ENCODE results near the gene PCNP.
"Not testable (repeated sequence)": the region's sequence is repeated elsewhere in the genome, so short reads cannot be mapped to it uniquely, and the experiment has no call there.

The PCNP gene

DNA sequence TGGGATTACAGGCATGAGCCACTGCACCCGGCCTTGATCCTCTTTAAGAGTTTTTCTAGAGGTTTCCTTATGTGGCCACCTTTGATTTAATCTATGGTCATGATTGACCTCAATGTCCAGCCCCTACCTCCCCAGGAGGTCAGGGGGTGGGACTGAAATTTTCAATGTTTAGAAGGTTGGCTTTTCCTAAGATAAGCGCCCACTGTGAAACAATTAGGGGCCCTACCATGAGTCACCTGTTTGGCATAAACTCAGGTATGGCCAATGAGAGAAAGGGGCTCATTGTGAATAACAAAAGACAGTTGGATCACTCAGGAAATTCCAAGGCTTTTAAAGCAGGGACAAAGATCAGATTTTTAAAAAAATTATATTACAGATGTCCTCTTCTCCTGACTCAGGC, 51.9 kb downstream of the PCNP start:
- no peaks in the 10 kb centered on the region for H3K4me1 ChIP-seq (ENCODE audit: control insufficient read depth, insufficient read depth, low read length)
- H3K27me3 ChIP-seq (ENCODE audit: control insufficient read depth, insufficient read depth, low read length): no peaks in the 10 kb centered on the region
- H3K36me3 ChIP-seq (ENCODE audit: control insufficient read depth, insufficient read depth, low read length): no peaks in the 10 kb centered on the region
- no peak overlapping the region for H3K4me3 ChIP-seq (ENCODE audit: low read length)
- H3K27ac ChIP-seq (ENCODE audit: low read depth, low read length): no peak overlapping the region
- no peak overlapping the region for H3K9ac ChIP-seq (ENCODE audit: low read length)

DNA sequence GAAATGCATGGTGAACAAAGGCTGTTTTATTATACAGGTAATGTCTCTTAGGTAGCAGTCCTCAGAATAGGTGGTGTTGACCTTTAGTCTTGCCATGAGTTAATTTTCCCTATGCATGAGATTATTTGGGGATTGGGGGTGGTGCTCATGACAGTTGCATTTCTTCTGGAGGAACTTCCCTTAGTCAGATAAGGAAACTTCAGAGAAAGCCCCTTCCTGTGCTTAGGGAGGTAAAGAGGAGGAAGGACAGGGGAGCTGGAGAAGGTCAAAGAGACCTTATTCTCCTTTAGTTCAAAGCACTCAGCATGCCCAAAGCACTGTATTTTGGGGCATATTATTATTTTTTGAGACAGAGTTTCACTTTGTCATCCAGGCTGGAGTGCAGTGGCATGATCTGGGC, 55.2 kb downstream of the PCNP start:
- H3K36me3 ChIP-seq (ENCODE audit: control insufficient read depth, insufficient read depth, low read length): no peaks in the 10 kb centered on the region
- no peak overlapping the region for H3K4me3 ChIP-seq (ENCODE audit: low read length)
- H3K27ac ChIP-seq (ENCODE audit: low read depth, low read length): no peak overlapping the region
- no peaks in the 10 kb centered on the region for H3K27me3 ChIP-seq (ENCODE audit: control insufficient read depth, insufficient read depth, low read length)
- H3K4me1 ChIP-seq (ENCODE audit: control insufficient read depth, insufficient read depth, low read length): no peaks in the 10 kb centered on the region
- H3K9ac ChIP-seq (ENCODE audit: low read length): no peak overlapping the region

DNA sequence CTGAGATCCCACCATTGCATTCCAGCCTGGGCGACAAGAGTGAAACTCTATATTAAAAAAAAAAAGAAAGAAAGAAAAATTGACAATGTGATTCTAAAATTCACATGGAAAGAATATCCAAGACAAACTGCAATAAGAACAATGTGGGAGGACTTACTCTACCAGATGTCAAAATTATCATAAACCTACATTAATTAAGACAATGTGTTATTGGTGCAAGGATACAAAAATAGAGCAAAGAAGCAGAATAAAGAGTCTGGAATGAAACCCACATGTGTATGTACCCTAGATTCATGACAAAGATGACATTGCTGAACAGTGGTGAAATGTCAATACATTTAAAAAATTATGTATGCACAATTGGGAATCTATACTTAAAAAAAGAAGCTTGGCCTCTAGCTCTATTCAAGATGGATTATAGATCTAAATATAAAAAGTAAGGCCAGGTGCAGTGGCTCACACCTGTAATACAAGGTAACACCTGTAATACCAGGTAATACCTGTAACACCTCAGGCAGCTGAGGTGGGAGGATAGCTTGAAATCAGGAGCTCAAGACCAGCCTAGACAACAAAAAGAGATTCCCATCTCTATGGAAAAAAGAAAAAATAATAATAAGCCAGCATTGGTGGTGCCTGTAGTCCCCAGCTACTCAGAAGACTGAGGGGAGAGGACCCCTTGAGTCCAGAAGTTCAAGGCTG, 57.3 kb downstream of the PCNP start:
- H3K4me3 ChIP-seq (ENCODE audit: low read length): no peak overlapping the region
- H3K27me3 ChIP-seq (ENCODE audit: control insufficient read depth, insufficient read depth, low read length): no peaks in the 10 kb centered on the region
- H3K4me1 ChIP-seq (ENCODE audit: control insufficient read depth, insufficient read depth, low read length): no peaks in the 10 kb centered on the region
- H3K36me3 ChIP-seq (ENCODE audit: control insufficient read depth, insufficient read depth, low read length): no peaks in the 10 kb centered on the region
- no peak overlapping the region for H3K27ac ChIP-seq (ENCODE audit: low read depth, low read length)
- H3K9ac ChIP-seq (ENCODE audit: low read length): no peak overlapping the region

DNA sequence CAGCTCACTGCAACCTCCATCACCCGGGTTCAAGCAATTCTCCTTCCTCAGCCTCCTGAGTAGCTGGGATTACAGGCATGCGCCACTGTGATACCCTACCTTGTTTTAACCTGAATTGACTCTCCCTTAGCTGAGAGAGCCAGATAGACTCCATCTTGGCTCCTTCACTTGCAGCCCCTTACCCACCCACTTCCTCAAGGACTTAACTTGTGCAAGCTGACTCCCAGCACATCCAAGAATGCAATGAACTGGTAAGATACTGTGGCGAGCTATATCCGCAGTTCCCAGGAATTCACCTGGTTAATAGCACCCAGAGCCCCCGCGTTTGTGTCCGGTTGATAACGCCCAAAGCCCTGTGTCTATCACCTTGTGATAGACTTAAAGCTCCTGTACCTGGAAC, 58.0 kb downstream of the PCNP start:
- H3K27ac ChIP-seq (ENCODE audit: low read depth, low read length): not testable (repeated sequence)

DNA sequence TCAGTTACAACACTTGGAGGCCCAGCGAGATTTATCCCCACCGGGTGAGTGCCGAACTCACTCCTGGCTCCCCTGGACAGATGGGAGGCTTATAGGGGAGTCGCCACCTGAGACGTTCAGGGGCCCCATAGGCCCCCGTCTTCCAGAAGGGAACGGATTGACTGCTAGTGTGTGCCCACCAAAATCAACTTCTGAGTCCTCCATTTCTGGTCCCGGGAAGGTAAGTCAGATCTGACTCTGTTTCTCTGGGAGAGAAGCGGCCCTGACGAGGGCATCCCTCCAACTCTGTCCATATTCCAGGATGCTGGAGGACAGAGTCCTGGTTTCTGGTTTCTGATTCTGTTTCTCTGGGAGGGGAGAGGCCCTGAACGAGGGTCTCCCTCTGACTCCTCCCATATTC, 58.6 kb downstream of the PCNP start:
- Histone ChIP-seq H3K4me1 (ENCODE audit: control insufficient read depth, insufficient read depth, low read length) (no peaks in the 10 kb centered on the region), H3K4me3 (ENCODE audit: low read length) (no peak overlapping the region), H3K9ac (ENCODE audit: low read length) (no peak overlapping the region), H3K36me3 (ENCODE audit: control insufficient read depth, insufficient read depth, low read length) (no peaks in the 10 kb centered on the region), H3K27ac (ENCODE audit: low read depth, low read length) (no peak overlapping the region), H3K27me3 (ENCODE audit: control insufficient read depth, insufficient read depth, low read length) (no peaks in the 10 kb centered on the region)

More for the DNA sequence above, 58.0 kb downstream of the PCNP start:
- not testable (repeated sequence) for H3K36me3 ChIP-seq (ENCODE audit: control insufficient read depth, insufficient read depth, low read length); H3K4me1 ChIP-seq (ENCODE audit: control insufficient read depth, insufficient read depth, low read length); H3K4me3 ChIP-seq (ENCODE audit: low read length); H3K9ac ChIP-seq (ENCODE audit: low read length); H3K27me3 ChIP-seq (ENCODE audit: control insufficient read depth, insufficient read depth, low read length)

DNA sequence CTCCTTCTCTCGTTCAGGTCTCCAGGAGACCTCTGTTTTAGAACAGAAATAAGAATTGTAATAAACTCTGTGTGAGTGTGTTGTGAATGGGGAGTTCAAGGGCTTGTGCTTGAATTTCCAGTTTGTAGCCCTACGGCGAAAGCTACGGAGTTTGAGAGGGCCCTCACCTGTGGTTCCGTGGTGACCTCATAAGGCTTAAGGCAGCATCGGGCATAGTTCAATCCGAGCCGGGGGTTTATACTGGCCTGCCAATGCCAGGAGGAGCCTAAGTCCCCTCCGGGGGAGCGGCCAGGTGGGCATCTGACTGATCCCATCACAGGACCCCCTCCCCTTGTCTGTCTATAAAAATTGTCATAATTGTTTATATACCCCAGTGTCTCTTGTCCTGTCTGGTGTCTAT, 59.2 kb downstream of the PCNP start:
- Histone ChIP-seq H3K4me3 (ENCODE audit: low read length) (no peak overlapping the region), H3K27me3 (ENCODE audit: control insufficient read depth, insufficient read depth, low read length) (no peaks in the 10 kb centered on the region), H3K9ac (ENCODE audit: low read length) (no peak overlapping the region), H3K36me3 (ENCODE audit: control insufficient read depth, insufficient read depth, low read length) (no peaks in the 10 kb centered on the region), H3K27ac (ENCODE audit: low read depth, low read length) (no peak overlapping the region), H3K4me1 (ENCODE audit: control insufficient read depth, insufficient read depth, low read length) (no peaks in the 10 kb centered on the region)

DNA sequence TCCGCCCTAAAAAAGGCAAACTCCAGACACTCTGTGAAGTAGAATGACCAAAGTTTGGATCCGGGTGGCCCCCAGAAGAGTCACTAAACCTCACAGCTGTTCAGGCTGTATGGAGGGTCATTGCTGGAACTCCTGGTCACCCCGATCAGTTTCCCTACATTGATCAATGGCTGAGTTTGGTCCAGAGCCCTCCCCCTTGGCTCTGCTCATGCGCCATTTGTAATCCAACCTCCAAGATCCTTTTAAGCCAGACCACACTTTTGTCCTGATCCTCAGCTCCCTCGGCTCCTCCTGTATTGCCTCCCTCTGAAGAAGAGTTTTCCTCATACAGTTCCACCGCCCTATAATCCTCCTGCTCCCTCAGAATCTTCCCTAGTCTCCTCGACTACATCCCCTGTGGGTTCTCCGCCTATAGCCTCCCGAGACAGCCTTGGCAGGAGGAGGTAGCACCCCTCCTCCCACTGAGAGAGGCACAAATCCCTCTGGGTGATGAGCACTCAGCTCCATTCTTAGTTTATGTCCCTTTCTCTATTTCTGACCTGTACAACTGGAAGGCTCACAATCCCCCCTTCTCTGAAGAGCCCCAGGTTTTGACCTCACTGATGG, 60.7 kb downstream of the PCNP start:
- Histone ChIP-seq H3K4me3 (ENCODE audit: low read length) (no peak overlapping the region), H3K4me1 (ENCODE audit: control insufficient read depth, insufficient read depth, low read length) (no peaks in the 10 kb centered on the region), H3K27me3 (ENCODE audit: control insufficient read depth, insufficient read depth, low read length) (no peaks in the 10 kb centered on the region), H3K36me3 (ENCODE audit: control insufficient read depth, insufficient read depth, low read length) (no peaks in the 10 kb centered on the region), H3K27ac (ENCODE audit: low read depth, low read length) (no peak overlapping the region), H3K9ac (ENCODE audit: low read length) (no peak overlapping the region)

DNA sequence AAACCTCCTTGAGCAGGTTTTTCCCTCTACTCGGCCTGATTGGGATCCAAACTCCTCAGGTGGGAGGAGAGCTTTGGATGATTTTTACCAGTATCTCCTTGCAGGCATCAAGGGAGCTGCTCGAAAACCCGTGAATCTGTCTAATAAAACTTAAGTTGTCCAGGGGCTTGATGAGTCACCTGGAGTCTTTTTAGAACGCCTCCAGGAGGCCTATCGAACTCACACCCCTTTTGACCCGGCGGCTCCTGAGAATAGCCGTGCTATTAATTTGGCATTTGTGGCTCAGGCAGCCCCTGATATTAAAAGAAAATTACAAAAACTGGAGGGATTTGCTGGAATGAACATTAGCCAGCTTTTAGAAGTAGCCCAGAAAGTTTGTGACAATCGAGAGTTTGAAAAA, 61.4 kb downstream of the PCNP start:
- Histone ChIP-seq H3K4me3 (ENCODE audit: low read length) (no peak overlapping the region), H3K4me1 (ENCODE audit: control insufficient read depth, insufficient read depth, low read length) (no peaks in the 10 kb centered on the region), H3K27me3 (ENCODE audit: control insufficient read depth, insufficient read depth, low read length) (no peaks in the 10 kb centered on the region), H3K9ac (ENCODE audit: low read length) (no peak overlapping the region), H3K27ac (ENCODE audit: low read depth, low read length) (no peak overlapping the region), H3K36me3 (ENCODE audit: control insufficient read depth, insufficient read depth, low read length) (no peaks in the 10 kb centered on the region)

DNA sequence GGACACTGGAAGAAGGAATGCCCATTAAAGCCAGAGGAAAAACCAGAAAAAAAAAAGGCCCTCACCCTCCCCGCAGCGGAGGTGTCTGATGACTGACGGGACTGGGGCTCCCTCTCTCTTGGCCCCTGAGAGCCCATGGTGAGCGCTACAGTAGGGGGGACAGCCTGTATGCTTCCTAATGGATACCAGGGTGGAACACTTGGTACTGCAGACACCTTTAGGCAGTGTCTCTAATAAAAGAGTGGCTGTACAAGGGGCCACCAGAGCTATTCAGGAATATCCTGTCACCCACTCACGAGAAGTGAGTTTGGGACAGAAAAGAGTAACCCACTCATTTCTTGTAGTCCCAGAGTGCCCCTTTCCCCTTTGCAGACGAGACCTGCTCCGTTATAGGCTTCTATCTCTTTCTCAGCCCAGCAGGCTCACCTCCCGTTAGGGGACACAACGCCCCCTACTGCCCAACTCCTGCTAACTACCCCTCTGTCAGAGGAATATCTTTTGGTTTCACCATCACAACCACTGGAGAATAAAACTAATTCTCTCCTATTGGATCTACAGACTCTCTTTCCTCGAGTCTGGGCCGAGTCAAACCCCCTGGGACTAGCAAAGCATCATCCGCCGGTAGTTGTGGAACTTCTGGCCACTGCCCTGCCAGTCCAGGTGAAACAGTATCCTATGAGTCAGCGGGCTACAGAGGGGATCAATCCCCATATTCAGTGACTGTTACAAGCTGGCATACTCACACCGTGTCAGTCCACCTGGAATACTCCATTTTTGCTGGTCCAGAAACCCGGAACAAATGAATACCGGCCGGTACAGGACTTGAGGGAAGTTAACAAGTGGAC, 62.2 kb downstream of the PCNP start:
- Histone ChIP-seq H3K4me3 (ENCODE audit: low read length) (no peak overlapping the region), H3K9ac (ENCODE audit: low read length) (no peak overlapping the region), H3K27ac (ENCODE audit: low read depth, low read length) (no peak overlapping the region), H3K36me3 (ENCODE audit: control insufficient read depth, insufficient read depth, low read length) (no peaks in the 10 kb centered on the region), H3K27me3 (ENCODE audit: control insufficient read depth, insufficient read depth, low read length) (no peaks in the 10 kb centered on the region), H3K4me1 (ENCODE audit: control insufficient read depth, insufficient read depth, low read length) (no peaks in the 10 kb centered on the region)

DNA sequence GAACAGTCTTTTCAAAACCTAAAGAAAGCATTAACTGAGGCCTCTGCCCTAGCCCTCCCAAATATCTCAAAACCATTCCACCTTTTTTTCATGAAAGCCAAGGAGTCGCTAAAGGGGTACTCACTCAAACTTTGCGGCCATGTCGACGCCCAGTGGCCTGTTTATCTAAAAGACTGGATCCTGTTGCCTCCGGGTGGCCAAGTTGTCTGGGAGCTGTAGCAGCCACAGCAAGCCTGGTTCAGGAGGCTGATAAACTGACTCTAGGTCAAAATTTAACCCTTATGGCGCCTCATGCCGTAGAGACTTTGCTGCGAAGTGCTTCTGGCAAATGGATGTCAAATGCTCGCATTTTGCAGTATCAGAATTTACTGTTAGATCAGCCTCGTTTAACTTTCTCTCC, 63.5 kb downstream of the PCNP start:
- Histone ChIP-seq H3K9ac (ENCODE audit: low read length) (no peak overlapping the region), H3K27ac (ENCODE audit: low read depth, low read length) (no peak overlapping the region), H3K36me3 (ENCODE audit: control insufficient read depth, insufficient read depth, low read length) (no peaks in the 10 kb centered on the region), H3K4me3 (ENCODE audit: low read length) (no peak overlapping the region), H3K27me3 (ENCODE audit: control insufficient read depth, insufficient read depth, low read length) (no peaks in the 10 kb centered on the region), H3K4me1 (ENCODE audit: control insufficient read depth, insufficient read depth, low read length) (no peaks in the 10 kb centered on the region)

DNA sequence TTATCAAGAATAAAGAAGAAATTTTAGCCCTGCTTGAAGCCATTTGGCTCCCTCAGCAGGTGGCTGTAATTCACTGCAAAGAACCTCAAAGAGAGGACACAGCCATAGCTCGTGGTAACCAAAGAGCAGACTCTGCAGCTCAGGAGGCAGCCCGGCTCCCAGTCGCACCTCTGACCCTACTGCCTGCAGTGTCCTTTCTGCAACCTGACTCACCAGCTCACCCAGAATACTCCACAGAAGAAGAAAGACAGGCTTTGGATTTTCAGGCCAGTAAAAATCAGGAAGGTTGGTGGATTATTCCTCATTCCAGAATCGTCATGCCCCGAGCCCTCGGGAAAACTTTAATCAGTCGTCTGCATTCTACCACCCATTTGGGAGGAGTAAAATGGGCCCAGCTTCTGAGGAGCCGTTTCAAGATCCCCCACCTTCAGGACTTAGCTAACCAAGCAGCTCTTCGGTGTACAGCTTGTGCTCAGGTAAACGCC, 64.3 kb downstream of the PCNP start:
- no peaks in the 10 kb centered on the region for H3K4me1 ChIP-seq (ENCODE audit: control insufficient read depth, insufficient read depth, low read length)
- H3K4me3 ChIP-seq (ENCODE audit: low read length): no peak overlapping the region
- H3K36me3 ChIP-seq (ENCODE audit: control insufficient read depth, insufficient read depth, low read length): no peaks in the 10 kb centered on the region
- H3K9ac ChIP-seq (ENCODE audit: low read length): no peak overlapping the region
- no peak overlapping the region for H3K27ac ChIP-seq (ENCODE audit: low read depth, low read length)
- H3K27me3 ChIP-seq (ENCODE audit: control insufficient read depth, insufficient read depth, low read length): no peaks in the 10 kb centered on the region

DNA sequence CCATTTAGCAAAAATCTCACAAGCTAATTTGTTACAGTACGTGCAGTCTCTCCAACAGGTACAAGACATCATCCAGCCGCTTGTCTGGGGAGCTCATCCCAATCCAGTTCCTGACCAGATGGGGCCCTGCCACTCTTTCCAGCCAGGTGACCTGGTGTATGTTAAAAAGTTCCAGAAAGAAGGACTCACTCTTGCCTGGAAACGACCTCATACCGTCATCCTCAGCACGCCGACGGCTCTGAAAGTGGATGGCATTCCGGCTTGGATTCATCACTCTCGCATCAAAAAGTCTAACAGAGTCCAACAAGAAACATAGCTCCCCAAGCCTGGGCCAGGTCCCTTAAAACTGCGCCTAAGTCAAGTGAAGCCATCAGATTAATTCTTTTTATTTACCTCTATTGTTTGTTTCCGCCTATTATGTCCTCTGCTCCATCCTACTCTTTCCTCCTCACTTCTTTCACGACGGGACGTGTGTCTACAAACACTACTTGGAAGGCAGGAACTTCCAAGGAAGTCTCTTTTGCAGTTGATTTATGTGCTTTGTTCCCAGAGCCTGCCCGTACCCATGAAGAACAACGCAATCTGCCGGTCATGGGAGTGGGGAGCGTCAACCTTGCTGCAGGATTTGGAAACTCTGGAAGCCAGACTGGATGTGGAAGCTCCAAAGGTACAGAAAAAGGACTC, 65.4 kb downstream of the PCNP start:
- no peak overlapping the region for H3K9ac ChIP-seq (ENCODE audit: low read length)
- no peak overlapping the region for H3K27ac ChIP-seq (ENCODE audit: low read depth, low read length)
- H3K4me3 ChIP-seq (ENCODE audit: low read length): no peak overlapping the region
- H3K4me1 ChIP-seq (ENCODE audit: control insufficient read depth, insufficient read depth, low read length): no peaks in the 10 kb centered on the region
- H3K36me3 ChIP-seq (ENCODE audit: control insufficient read depth, insufficient read depth, low read length): no peaks in the 10 kb centered on the region
- no peaks in the 10 kb centered on the region for H3K27me3 ChIP-seq (ENCODE audit: control insufficient read depth, insufficient read depth, low read length)
